Common myeloid progenitor, CD34-positive (primary cell): ENCODE data around the gene AKT1.

Experiments
- CTCF ChIA-PET: fragments of 350-600 bp; sonication (Branson Sonifier 250); formaldehyde crosslinking; loops from one replicate; lab custom pipeline; 2021; ENCODE audit warnings: antibody characterized with exemption; lab: Charles Lee
- POLR2A ChIA-PET: fragments of 350-600 bp; sonication (Branson Sonifier 250); formaldehyde crosslinking; loops from one replicate; lab custom pipeline; 2021; ENCODE audit warnings: antibody characterized with exemption; lab: Charles Lee
- DNase-seq, 3 donors: peaks; one replicate each; pipeline versions ENCODE4 v3.0.0 to v3.0.0-alpha.2; 2013
- H3K27ac ChIP-seq, 2 experiments: 1 replicate in 1 of 2; 2 replicates in 1 of 2; pipeline ENCODE4 v1.7.0; 2013; ENCODE audit warnings: inconsistent platforms in 2 of 2, low read length in 2 of 2, mild to moderate bottlenecking in 2 of 2, low read depth in 1 of 2, moderate library complexity in 1 of 2; ENCODE audit not compliant: severe bottlenecking in 2 of 2, insufficient read depth in 1 of 2, poor library complexity in 1 of 2
- H3K27me3 ChIP-seq, 5 experiments: replicated peaks in 2 of 5; 1 replicate in 3 of 5; 2 replicates in 2 of 5; pipeline versions ENCODE4 v1.6.1 to v1.7.0; 2013; ENCODE audit warnings: low read length in 4 of 5, mild to moderate bottlenecking in 2 of 5, moderate library complexity in 2 of 5, inconsistent platforms in 1 of 5; ENCODE audit not compliant: insufficient read depth in 5 of 5, control insufficient read depth in 4 of 5
- H3K36me3 ChIP-seq, 4 experiments: 1 replicate in 2 of 4; 2 replicates in 2 of 4; pipeline versions ENCODE4 v1.6.1 to v1.7.0; 2013; ENCODE audit warnings: low read length in 3 of 4, control low read depth in 1 of 4, mild to moderate bottlenecking in 1 of 4; ENCODE audit not compliant: control insufficient read depth in 4 of 4, insufficient read depth in 4 of 4
- H3K4me1 ChIP-seq, 4 experiments: 1 replicate in 3 of 4; 2 replicates in 1 of 4; pipeline versions ENCODE4 v1.6.1 to v1.7.1; 2013; ENCODE audit warnings: low read length in 3 of 4, mild to moderate bottlenecking in 3 of 4, control low read depth in 1 of 4, inconsistent platforms in 1 of 4, moderate library complexity in 1 of 4; ENCODE audit not compliant: control insufficient read depth in 4 of 4, insufficient read depth in 4 of 4; ENCODE audit errors: control extremely low read depth in 1 of 4
- H3K4me3 ChIP-seq, 7 experiments: 1 replicate in 4 of 7; 2 replicates in 3 of 7; pipeline versions ENCODE4 v1.5.1 to v1.7.0; 2013; ENCODE audit warnings: mild to moderate bottlenecking in 7 of 7, low read length in 6 of 7, moderate library complexity in 6 of 7, inconsistent platforms in 2 of 7, low read depth in 2 of 7, control low read depth in 1 of 7; ENCODE audit not compliant: insufficient read depth in 4 of 7, control insufficient read depth in 1 of 7; ENCODE audit errors: extremely low read depth in 1 of 7
- H3K9me3 ChIP-seq, 5 experiments: 1 replicate in 4 of 5; 2 replicates in 1 of 5; pipeline versions ENCODE4 v1.6.1 to v1.7.1; 2013; ENCODE audit warnings: low read length in 4 of 5, mild to moderate bottlenecking in 2 of 5, inconsistent platforms in 1 of 5, low read depth in 1 of 5, moderate library complexity in 1 of 5; ENCODE audit not compliant: control insufficient read depth in 4 of 5, insufficient read depth in 2 of 5; ENCODE audit errors: control extremely low read depth in 1 of 5
- WGBS: methylation state at CpG from one replicate; pipeline ENCODE4 v1.1.5; 2013; ENCODE audit not compliant: insufficient coverage; 5-methylcytosine and 5-hydroxymethylcytosine counted together

Gene AKT1

DNA sequence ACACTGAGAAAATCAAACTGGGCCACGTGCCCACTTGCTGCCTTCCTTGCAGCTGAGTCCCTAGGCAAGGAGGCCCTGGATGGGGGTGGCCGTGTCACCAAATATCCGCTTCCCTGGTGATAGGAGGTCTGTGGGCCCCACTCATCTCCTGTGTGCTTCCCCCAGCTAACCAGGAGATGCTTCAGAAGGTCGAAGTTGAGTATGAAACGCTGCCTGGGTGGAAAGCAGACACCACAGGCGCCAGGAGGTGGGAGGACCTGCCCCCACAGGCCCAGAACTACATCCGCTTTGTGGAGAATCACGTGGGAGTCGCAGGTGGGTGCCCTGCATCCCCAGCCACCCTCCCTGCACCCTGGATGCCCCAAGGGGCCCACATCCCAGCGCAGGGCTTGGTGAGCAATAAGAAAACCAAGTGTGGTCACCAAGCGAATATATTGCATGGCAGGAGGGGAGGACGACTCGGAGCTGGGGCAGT lies 49.4 kb downstream of the AKT1 start:
- H3K9me3 ChIP-seq: no peaks in the 10 kb centered on the region
- peaks cover 0 to 26% (median 10%) of the 10 kb centered on the region in 4 experiments for H3K4me1 ChIP-seq
- DNase-seq: no peak
- no peak overlapping the region for H3K27ac ChIP-seq
- peaks cover 0 to 3% (median 0%) of the 10 kb centered on the region in 4 experiments for H3K36me3 ChIP-seq
- POLR2A ChIA-PET: no interaction called here
- 96% methylated on average over 11 of the region's 13 CpGs for WGBS
- H3K4me3 ChIP-seq: no peak overlapping the region
- CTCF ChIA-PET: interaction anchor here (6.3 kb wide), 1 partner anchor 22 kb away, joined by 31 read pairs; the partner anchor contains the start of gene ADSS1
- no peaks in the 10 kb centered on the region for H3K27me3 ChIP-seq

DNA sequence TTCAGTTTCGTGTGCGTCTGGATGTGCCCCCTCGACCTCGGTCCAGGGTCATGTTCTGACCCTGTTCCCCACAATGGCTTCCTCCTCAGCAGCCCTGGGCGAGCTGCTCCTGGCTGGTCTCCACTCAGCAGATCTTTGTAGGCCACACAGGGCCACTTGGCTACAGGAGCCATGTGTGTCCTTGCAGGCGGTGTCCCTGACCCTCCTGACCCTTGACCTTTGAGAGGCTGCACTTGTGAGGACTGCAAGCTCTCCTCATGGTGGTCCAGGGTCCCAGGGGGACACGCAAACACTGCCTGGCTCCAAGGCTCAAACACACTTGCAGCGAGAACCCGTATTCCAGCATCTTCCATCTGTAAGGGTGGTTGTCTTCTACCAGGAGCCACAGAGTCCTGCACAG lies 50.1 kb downstream of the AKT1 start:
- Histone ChIP-seq H3K36me3 (peaks cover 0 to 3% (median 0%) of the 10 kb centered on the region in 4 experiments), H3K4me1 (peaks cover 0 to 26% (median 10%) of the 10 kb centered on the region in 4 experiments), H3K4me3 (no peak overlapping the region), H3K27ac (no peak overlapping the region), H3K9me3 (no peaks in the 10 kb centered on the region), H3K27me3 (no peaks in the 10 kb centered on the region)
- ChIA-PET CTCF (interaction anchor here (6.3 kb wide), 1 partner anchor 21 kb away, joined by 31 read pairs; the partner anchor contains the start of gene ADSS1), POLR2A (no interaction called here)
- DNase-seq: no peak
- 94% methylated on average over 9 of the region's 9 CpGs for WGBS

DNA sequence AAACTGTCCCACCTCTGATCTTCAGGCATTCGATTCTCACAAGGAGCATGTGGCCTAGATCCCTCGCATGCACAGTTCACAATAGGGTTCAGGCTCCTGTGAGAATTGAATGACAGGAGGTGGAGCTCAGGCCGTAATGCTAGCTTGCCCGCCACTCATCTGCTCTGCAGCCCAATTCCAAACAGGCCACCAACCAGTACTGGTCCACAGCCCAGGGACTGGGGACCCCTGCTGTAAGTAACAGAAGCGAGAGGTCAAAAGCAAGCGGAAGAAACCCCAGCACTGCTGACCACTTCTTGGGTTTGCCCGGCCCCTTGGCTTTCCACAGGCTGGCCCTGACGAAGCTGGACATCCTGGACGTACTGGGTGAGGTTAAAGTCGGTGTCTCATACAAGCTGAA lies 51.1 kb downstream of the AKT1 start:
- 99% methylated on average over 8 of the region's 10 CpGs for WGBS
- Histone ChIP-seq H3K27me3 (no peaks in the 10 kb centered on the region), H3K4me3 (no peak overlapping the region), H3K27ac (no peak overlapping the region), H3K36me3 (peaks cover 0 to 6% (median 0%) of the 10 kb centered on the region in 4 experiments), H3K4me1 (peaks cover 0 to 26% (median 10%) of the 10 kb centered on the region in 4 experiments), H3K9me3 (no peaks in the 10 kb centered on the region)
- ChIA-PET CTCF (interaction anchor here (3.1 to 6.3 kb wide), 2 partner anchors 8 to 20 kb away, joined by 9 to 31 read pairs; partner anchors contain the start of genes ADSS1 and SIVA1), POLR2A (no interaction called here)
- no peak for DNase-seq

DNA sequence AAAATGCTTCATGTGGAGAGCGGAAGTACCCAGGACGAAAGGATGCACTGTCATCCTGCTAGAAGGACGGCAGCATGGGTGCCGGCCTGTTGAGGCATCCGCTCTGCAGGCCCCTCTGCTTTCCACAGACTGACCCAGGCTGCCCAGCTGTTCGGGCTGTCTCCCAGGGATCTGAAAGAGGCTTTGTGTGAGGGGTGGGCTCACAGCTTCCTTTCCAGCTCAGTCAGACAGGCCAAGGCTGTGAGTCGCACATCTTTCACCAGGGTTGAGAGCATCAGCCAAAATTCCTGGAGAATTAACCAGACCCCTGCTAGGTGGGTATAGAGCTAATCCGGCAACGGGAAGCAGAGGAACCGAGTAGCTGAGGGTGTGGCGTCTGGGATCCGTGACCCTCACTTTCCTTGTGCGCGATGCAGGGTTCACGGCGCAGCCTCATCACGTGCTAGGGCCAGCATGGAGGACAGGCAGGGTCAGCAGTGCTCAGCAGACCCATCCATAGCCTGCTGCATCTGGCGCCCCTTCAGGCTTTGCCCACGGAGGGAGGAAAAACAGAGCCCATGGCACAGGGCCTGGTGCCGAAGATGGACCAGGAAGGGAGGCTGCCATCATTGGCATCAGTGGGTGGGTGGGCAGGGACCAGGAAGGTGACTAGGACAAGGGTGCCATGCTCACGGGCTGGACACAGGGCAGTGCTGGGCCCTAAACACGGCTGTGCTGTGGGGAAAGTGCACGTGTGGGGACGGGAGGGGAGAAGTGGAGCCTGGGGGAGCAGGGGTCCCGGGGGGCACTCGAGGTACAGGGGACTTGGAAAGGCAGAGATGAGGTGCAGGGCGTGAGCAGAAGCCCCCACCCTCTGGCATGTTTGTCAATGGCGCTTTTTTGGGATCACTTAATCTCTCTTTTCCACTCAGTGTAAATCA lies 51.8 kb downstream of the AKT1 start:
- ChIA-PET POLR2A (no interaction called here), CTCF (interaction anchor here (1.3 to 6.3 kb wide), 3 partner anchors 9 to 20 kb away, joined by 5 to 31 read pairs (median 9); partner anchors contain the start of genes ADSS1 and SIVA1)
- H3K4me1 ChIP-seq: peaks cover 0 to 19% (median 10%) of the 10 kb centered on the region in 4 experiments
- no peak overlapping the region for H3K4me3 ChIP-seq
- H3K36me3 ChIP-seq: peaks cover 0 to 6% (median 0%) of the 10 kb centered on the region in 4 experiments
- no peak for DNase-seq
- WGBS: 97% methylated on average over 26 of the region's 28 CpGs
- H3K9me3 ChIP-seq: no peaks in the 10 kb centered on the region
- no peaks in the 10 kb centered on the region for H3K27me3 ChIP-seq
- H3K27ac ChIP-seq: no peak overlapping the region

DNA sequence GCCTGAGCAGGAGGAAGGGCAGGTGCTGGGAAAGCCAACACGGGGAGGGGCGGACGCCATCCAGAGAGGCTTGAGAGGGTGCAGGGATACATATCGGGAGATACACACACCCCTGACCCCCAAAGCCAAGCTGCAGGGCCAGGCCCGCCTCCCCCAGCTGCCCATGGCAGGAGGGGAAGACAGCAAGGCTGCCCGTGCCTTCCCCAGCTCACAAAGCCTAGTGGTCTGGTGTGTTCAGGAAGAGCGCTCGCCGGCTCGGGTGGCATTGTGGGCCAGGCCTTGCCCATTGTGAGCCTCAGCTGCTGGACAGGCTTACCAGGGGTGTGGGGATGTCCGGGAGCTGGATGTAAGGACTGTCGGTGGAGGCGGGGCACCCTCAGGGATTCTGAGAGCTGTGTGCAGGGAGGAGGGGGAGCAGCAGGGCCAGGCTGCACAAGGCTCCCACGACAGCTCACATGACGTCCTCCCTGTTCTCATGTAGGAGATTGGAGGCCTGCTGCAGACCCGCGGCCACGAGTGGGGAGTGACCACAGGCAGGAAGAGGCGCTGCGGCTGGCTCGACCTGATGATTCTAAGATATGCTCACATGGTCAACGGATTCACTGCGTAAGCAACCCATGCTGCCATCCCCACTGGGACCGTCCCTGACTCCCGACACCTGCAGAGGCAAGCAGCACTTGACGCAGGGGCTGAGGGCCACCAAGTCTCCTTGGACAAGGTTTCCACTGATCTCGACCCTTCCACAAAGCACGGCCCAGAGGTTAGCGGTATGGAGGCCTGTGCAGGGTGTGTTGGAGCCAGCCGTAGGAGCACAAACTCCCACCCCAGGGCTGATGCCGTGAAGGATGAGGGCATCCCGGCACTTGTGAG lies 52.7 kb downstream of the AKT1 start:
- no peak for DNase-seq
- Histone ChIP-seq H3K4me1 (peaks cover 0 to 10% (median 5%) of the 10 kb centered on the region in 4 experiments), H3K4me3 (no peak overlapping the region), H3K27ac (no peak overlapping the region), H3K36me3 (peaks cover 0 to 6% (median 0%) of the 10 kb centered on the region in 4 experiments), H3K27me3 (no peaks in the 10 kb centered on the region), H3K9me3 (no peaks in the 10 kb centered on the region)
- POLR2A ChIA-PET: interaction anchor here (0.9 kb wide), 1 partner anchor 8 kb away, joined by 3 read pairs; no protein-coding TSS in a partner anchor
- 94% methylated on average over 30 of the region's 32 CpGs for WGBS
- CTCF ChIA-PET: interaction anchor here (1.0 to 6.3 kb wide), 4 partner anchors 10 to 19 kb away, joined by 3 to 31 read pairs (median 7); partner anchors contain the start of genes ADSS1 and SIVA1

DNA sequence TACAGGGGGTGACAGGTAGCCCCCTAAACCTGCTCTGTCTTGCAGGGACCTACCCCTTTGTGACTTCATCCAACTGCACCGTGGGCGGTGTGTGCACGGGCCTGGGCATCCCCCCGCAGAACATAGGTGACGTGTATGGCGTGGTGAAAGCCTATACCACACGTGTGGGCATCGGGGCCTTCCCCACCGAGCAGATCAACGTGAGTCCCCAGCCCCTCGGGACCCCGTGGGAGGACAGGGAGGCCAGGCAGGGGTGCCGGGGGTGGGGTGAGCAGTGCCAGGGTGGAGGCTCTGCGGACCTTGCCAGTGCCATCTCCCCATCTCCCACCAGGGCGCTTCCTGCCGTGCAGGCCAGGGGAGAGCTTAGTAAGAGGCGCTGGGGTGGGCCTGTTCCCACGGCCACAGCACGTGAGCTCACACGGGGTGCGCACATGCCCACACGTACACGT lies 53.7 kb downstream of the AKT1 start:
- no peak overlapping the region for H3K4me3 ChIP-seq
- H3K36me3 ChIP-seq: peaks cover 0 to 6% (median 0%) of the 10 kb centered on the region in 4 experiments
- WGBS: 97% methylated on average over 19 of the region's 23 CpGs
- no peaks in the 10 kb centered on the region for H3K9me3 ChIP-seq
- H3K27ac ChIP-seq: no peak overlapping the region
- ChIA-PET CTCF (interaction anchor here (3.1 kb wide), 1 partner anchor 11 kb away, joined by 9 read pairs; the partner anchor contains the start of gene SIVA1), POLR2A (interaction anchor here (0.9 kb wide), 1 partner anchor 8 kb away, joined by 3 read pairs; no protein-coding TSS in a partner anchor)
- no peaks in the 10 kb centered on the region for H3K27me3 ChIP-seq
- DNase-seq: no peak
- peaks cover 0 to 6% (median 0%) of the 10 kb centered on the region in 4 experiments for H3K4me1 ChIP-seq
